Cardiac fibroblast (primary cell): ENCODE measurements around the gene C1orf167.
A peak's percentile ranks its signal among the peaks of the same experiment; 100 is the strongest.

Source experiments
- DNase-seq, 2 donors: peaks; one replicate each; pipeline versions ENCODE4 v3.0.0 to v3.0.0-alpha.2; 2010; ENCODE audit warnings: low read depth in 2 of 2
- H3K4me3 ChIP-seq, 2 donors: replicated peaks in 1 of 2; 1 replicate in 1 of 2; 2 replicates in 1 of 2; pipeline ENCODE4 v1.5.1; 2011; ENCODE audit warnings: low read depth in 2 of 2, low read length in 2 of 2, mild to moderate bottlenecking in 2 of 2, moderate library complexity in 1 of 2
- CTCF ChIP-seq: IDR thresholded peaks from one replicate; pipeline ENCODE4 v1.5.1; 2011; ENCODE audit warnings: low read depth, mild to moderate bottlenecking, low read length, inconsistent platforms

Gene C1orf167

GRCh38 chr1:11749996-11750395 lies 12.0 kb upstream of the C1orf167 start:
- no peak for TF ChIP-seq CTCF
- DNase-seq: no peak
- H3K4me3 ChIP-seq: no peak overlapping the region

- TF ChIP-seq CTCF: no peak
- H3K4me3 ChIP-seq: no peak overlapping the region
- no peak for DNase-seq
These were observed 10.9 kb upstream of the C1orf167 start for GRCh38 chr1:11751087-11751486.

- DNase-seq: no peak
These were observed 9.5 kb upstream of the C1orf167 start for GRCh38 chr1:11752359-11753088.

GRCh38 chr1:11753555-11754208 lies 8.3 kb upstream of the C1orf167 start:
- DNase-seq: peak in 1 of 2 donors; percentile 42
- TF ChIP-seq CTCF: no peak
- no peak overlapping the region for H3K4me3 ChIP-seq

More at GRCh38 chr1:11752359-11753088, 9.5 kb upstream of the C1orf167 start:
- no peak for TF ChIP-seq CTCF
- no peak overlapping the region for H3K4me3 ChIP-seq

- H3K4me3 ChIP-seq: no peak overlapping the region
- no peak for DNase-seq
- no peak for TF ChIP-seq CTCF
These were observed 4.9 kb upstream of the C1orf167 start for GRCh38 chr1:11757047-11757446.

GRCh38 chr1:11759791-11760190 lies 2.2 kb upstream of the C1orf167 start:
- no peak for DNase-seq
- no peak overlapping the region for H3K4me3 ChIP-seq
- no peak for TF ChIP-seq CTCF
